ENCODE measurements around the gene IL31RA.

Gene IL31RA

DNA sequence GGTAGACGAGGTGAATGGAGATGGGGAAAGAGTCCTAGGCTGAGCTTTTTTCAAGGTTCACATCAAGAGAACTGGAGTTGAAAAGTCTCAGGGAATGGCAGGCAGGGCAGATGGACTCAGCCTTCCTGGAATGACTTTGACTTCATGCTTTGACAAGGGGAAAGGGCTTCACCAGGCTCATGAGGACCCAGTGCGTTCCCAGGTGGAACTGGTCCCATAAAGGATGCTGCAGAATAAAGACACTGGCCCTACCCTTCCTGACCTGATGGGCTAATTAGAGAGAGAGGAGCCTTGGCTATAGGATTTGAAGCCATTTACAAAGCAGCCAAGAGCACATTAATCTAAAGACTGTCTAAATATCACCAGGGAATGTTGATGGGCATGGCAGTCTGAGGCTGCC is 63.8 kb downstream of the IL31RA start:
- no peaks in the 10 kb centered on the region for H3K36me3 ChIP-seq (ENCODE audit: insufficient read depth, low read length)

DNA sequence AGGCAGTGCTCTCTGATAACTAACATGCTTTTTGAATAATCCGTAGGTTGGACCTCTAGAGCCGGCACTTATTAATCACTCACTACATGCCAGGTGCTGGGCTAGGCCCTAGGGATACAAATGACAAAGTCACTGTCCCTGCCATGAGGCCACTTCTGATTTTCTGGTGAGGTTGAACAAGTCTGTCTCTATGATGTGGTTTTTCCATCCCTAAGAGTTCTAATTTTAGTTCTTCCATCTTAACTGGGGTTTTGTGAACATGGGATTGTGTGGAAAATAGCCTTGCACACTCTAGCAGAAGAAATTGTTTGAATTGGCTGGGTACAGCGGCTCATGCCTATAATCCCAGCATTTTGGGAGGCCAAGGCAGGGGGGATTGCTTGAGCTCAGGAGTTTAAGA is 64.6 kb downstream of the IL31RA start:
- Histone ChIP-seq H3K27me3 (ENCODE audit: insufficient read depth, low read length) (no peaks in the 10 kb centered on the region), H3K79me2 (ENCODE audit: control insufficient read depth, insufficient read depth, low read length, unreplicated experiment) (no peaks in the 10 kb centered on the region), H2AFZ (ENCODE audit: low read length, unreplicated experiment) (no peak overlapping the region), H3K36me3 (ENCODE audit: insufficient read depth, low read length) (no peaks in the 10 kb centered on the region), H3K4me1 (ENCODE audit: control insufficient read depth, insufficient read depth, low read length, unreplicated experiment) (no peaks in the 10 kb centered on the region), H3K4me3 (ENCODE audit: low read depth, low read length) (no peak overlapping the region), H3K27ac (ENCODE audit: low read depth, low read length) (no peak overlapping the region)

More for the DNA sequence above, 63.8 kb downstream of the IL31RA start:
- no peaks in the 10 kb centered on the region for H3K79me2 ChIP-seq (ENCODE audit: control insufficient read depth, insufficient read depth, low read length, unreplicated experiment)
- H3K4me3 ChIP-seq (ENCODE audit: low read depth, low read length), result no peak overlapping the region
- H3K27ac ChIP-seq (ENCODE audit: low read depth, low read length), result no peak overlapping the region
- H3K4me1 ChIP-seq (ENCODE audit: control insufficient read depth, insufficient read depth, low read length, unreplicated experiment), result no peaks in the 10 kb centered on the region
- H3K27me3 ChIP-seq (ENCODE audit: insufficient read depth, low read length), result no peaks in the 10 kb centered on the region
- no peak overlapping the region for H2AFZ ChIP-seq (ENCODE audit: low read length, unreplicated experiment)

- H3K36me3 ChIP-seq (ENCODE audit: insufficient read depth, low read length), result no peaks in the 10 kb centered on the region
- no peak overlapping the region for H2AFZ ChIP-seq (ENCODE audit: low read length, unreplicated experiment)
- H3K79me2 ChIP-seq (ENCODE audit: control insufficient read depth, insufficient read depth, low read length, unreplicated experiment), result no peaks in the 10 kb centered on the region
- H3K4me3 ChIP-seq (ENCODE audit: low read depth, low read length), result no peak overlapping the region
- H3K4me1 ChIP-seq (ENCODE audit: control insufficient read depth, insufficient read depth, low read length, unreplicated experiment), result no peaks in the 10 kb centered on the region
- H3K27ac ChIP-seq (ENCODE audit: low read depth, low read length), result no peak overlapping the region
- no peaks in the 10 kb centered on the region for H3K27me3 ChIP-seq (ENCODE audit: insufficient read depth, low read length)
Measured at GRCh38 chr5:55916986-55917385, 65.8 kb downstream of the IL31RA start.

GRCh38 chr5:55917402-55918086 is 66.4 kb downstream of the IL31RA start:
- Histone ChIP-seq H3K4me3 (ENCODE audit: low read depth, low read length) (no peak overlapping the region), H3K27me3 (ENCODE audit: insufficient read depth, low read length) (no peaks in the 10 kb centered on the region), H3K36me3 (ENCODE audit: insufficient read depth, low read length) (no peaks in the 10 kb centered on the region), H3K79me2 (ENCODE audit: control insufficient read depth, insufficient read depth, low read length, unreplicated experiment) (no peaks in the 10 kb centered on the region), H3K27ac (ENCODE audit: low read depth, low read length) (no peak overlapping the region), H2AFZ (ENCODE audit: low read length, unreplicated experiment) (no peak overlapping the region), H3K4me1 (ENCODE audit: control insufficient read depth, insufficient read depth, low read length, unreplicated experiment) (no peaks in the 10 kb centered on the region)

GRCh38 chr5:55918087-55919035 is 67.2 kb downstream of the IL31RA start:
- Histone ChIP-seq H3K27me3 (ENCODE audit: insufficient read depth, low read length) (no peaks in the 10 kb centered on the region), H3K4me3 (ENCODE audit: low read depth, low read length) (no peak overlapping the region), H2AFZ (ENCODE audit: low read length, unreplicated experiment) (no peak overlapping the region), H3K36me3 (ENCODE audit: insufficient read depth, low read length) (no peaks in the 10 kb centered on the region), H3K27ac (ENCODE audit: low read depth, low read length) (no peak overlapping the region), H3K4me1 (ENCODE audit: control insufficient read depth, insufficient read depth, low read length, unreplicated experiment) (peaks cover 1% of the 10 kb centered on the region), H3K79me2 (ENCODE audit: control insufficient read depth, insufficient read depth, low read length, unreplicated experiment) (no peaks in the 10 kb centered on the region)

GRCh38 chr5:55919625-55920024 is 68.5 kb downstream of the IL31RA start:
- Histone ChIP-seq H3K4me3 (ENCODE audit: low read depth, low read length) (no peak overlapping the region), H3K36me3 (ENCODE audit: insufficient read depth, low read length) (no peaks in the 10 kb centered on the region), H3K4me1 (ENCODE audit: control insufficient read depth, insufficient read depth, low read length, unreplicated experiment) (peaks cover 5% of the 10 kb centered on the region)

DNA sequence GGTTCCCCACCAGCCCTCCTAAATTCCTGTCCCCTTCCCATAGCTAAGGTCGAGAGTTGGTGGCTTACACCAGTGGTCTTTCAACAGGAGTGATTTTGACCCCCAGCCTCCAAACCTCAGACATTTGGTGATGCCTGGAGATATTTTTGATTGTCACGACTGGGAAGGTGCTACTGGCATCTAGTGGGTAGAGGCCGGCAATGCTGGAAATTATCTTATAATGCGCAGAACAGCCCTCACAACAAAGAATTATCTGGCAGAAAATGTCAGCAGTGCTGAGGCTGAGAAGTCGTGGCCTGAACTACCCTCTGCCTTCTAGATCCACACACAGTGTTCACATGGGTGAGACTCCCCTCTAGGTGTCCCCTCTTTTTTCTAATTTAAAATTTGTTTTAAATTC is 69.6 kb downstream of the IL31RA start:
- H3K4me3 ChIP-seq (ENCODE audit: low read depth, low read length), result no peak overlapping the region
- H3K27me3 ChIP-seq (ENCODE audit: insufficient read depth, low read length), result no peaks in the 10 kb centered on the region
- peaks cover 5% of the 10 kb centered on the region for H3K4me1 ChIP-seq (ENCODE audit: control insufficient read depth, insufficient read depth, low read length, unreplicated experiment)
- H3K27ac ChIP-seq (ENCODE audit: low read depth, low read length), result no peak overlapping the region
- H3K36me3 ChIP-seq (ENCODE audit: insufficient read depth, low read length), result no peaks in the 10 kb centered on the region
- H3K79me2 ChIP-seq (ENCODE audit: control insufficient read depth, insufficient read depth, low read length, unreplicated experiment), result no peaks in the 10 kb centered on the region
- H2AFZ ChIP-seq (ENCODE audit: low read length, unreplicated experiment), result no peak overlapping the region

More at GRCh38 chr5:55919625-55920024, 68.5 kb downstream of the IL31RA start:
- no peaks in the 10 kb centered on the region for H3K27me3 ChIP-seq (ENCODE audit: insufficient read depth, low read length)
- H3K79me2 ChIP-seq (ENCODE audit: control insufficient read depth, insufficient read depth, low read length, unreplicated experiment), result no peaks in the 10 kb centered on the region
- no peak overlapping the region for H2AFZ ChIP-seq (ENCODE audit: low read length, unreplicated experiment)
- H3K27ac ChIP-seq (ENCODE audit: low read depth, low read length), result no peak overlapping the region

DNA sequence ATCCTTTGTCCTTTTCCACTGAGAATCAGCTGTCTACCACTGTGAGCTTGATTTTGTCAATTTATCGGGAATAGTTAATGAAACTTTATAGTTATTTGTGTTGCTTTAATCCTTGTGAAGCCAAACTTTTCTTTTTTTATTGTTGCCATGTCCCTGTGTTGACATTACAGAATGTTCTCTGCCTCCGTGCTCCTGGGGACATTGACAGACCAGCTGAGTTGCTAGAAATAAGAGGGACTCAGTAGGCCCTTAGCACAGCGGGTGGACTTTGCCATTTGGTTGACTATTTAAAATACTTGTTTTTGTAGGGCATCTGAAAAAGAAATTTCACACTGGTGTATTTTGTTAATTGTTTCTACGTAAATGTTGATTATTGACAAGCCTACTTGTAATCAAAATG is 70.5 kb downstream of the IL31RA start:
- no peaks in the 10 kb centered on the region for H3K36me3 ChIP-seq (ENCODE audit: insufficient read depth, low read length)
- peaks cover 5% of the 10 kb centered on the region for H3K4me1 ChIP-seq (ENCODE audit: control insufficient read depth, insufficient read depth, low read length, unreplicated experiment)
- no peaks in the 10 kb centered on the region for H3K79me2 ChIP-seq (ENCODE audit: control insufficient read depth, insufficient read depth, low read length, unreplicated experiment)
- H3K4me3 ChIP-seq (ENCODE audit: low read depth, low read length), result no peak overlapping the region
- no peaks in the 10 kb centered on the region for H3K27me3 ChIP-seq (ENCODE audit: insufficient read depth, low read length)
- no peak overlapping the region for H2AFZ ChIP-seq (ENCODE audit: low read length, unreplicated experiment)
- H3K27ac ChIP-seq (ENCODE audit: low read depth, low read length), result no peak overlapping the region

DNA sequence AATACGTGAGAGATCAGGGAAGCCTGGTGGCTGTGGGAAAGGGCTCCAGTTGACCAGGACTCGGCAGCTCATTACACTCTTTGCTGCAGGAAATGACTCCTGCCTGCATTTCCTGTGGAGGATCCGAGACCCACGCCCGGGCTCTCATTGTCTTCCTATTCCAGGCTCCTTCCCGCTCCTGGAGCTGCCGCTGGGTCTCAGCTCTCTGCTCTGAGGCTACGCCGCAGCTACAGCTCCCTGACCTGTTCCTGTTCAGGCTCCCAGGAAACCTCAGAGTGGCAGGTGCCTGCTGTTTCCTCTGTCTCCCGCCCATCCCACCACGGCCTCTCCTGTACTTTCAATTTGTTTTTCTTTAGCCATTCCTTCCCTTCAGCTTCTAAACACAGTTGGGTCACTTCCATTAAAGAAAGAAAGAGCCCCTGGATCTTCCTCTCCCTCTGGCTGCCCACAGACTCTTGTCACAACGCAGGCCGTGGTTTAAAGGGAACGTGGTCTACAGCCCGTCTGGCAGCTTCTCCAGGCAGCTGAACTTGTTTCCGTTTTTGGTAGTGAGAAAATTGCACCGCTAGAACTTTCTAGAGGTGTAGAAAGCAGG is 72.1 kb downstream of the IL31RA start:
- Histone ChIP-seq H3K4me3 (ENCODE audit: low read depth, low read length) (no peak overlapping the region), H3K36me3 (ENCODE audit: insufficient read depth, low read length) (no peaks in the 10 kb centered on the region), H3K79me2 (ENCODE audit: control insufficient read depth, insufficient read depth, low read length, unreplicated experiment) (no peaks in the 10 kb centered on the region), H3K4me1 (ENCODE audit: control insufficient read depth, insufficient read depth, low read length, unreplicated experiment) (peaks cover 5% of the 10 kb centered on the region), H3K27me3 (ENCODE audit: insufficient read depth, low read length) (no peaks in the 10 kb centered on the region), H2AFZ (ENCODE audit: low read length, unreplicated experiment) (no peak overlapping the region), H3K27ac (ENCODE audit: low read depth, low read length) (no peak overlapping the region)

GRCh38 chr5:55923865-55924500 is 72.8 kb downstream of the IL31RA start:
- Histone ChIP-seq H3K36me3 (ENCODE audit: insufficient read depth, low read length) (no peaks in the 10 kb centered on the region), H3K27me3 (ENCODE audit: insufficient read depth, low read length) (no peaks in the 10 kb centered on the region), H3K4me1 (ENCODE audit: control insufficient read depth, insufficient read depth, low read length, unreplicated experiment) (peaks cover 5% of the 10 kb centered on the region), H3K27ac (ENCODE audit: low read depth, low read length) (no peak overlapping the region), H2AFZ (ENCODE audit: low read length, unreplicated experiment) (no peak overlapping the region), H3K4me3 (ENCODE audit: low read depth, low read length) (no peak overlapping the region), H3K79me2 (ENCODE audit: control insufficient read depth, insufficient read depth, low read length, unreplicated experiment) (no peaks in the 10 kb centered on the region)
